Glomerular endothelial cell (primary cell): Measurements from ENCODE around the gene CDC25C. TPM values are rescaled to one million over a fixed set of nuclear protein-coding genes. Genes with fewer than 3 reads are reported as not detected.
"Not testable (repeated sequence)": the region's sequence is repeated elsewhere in the genome, so short reads cannot be mapped to it uniquely, and the experiment has no call there.

Source experiments
- DNase-seq: peaks from one replicate; pipeline ENCODE4 v3.0.0-alpha.2; 2011; ENCODE audit warnings: low read depth, low spot score; ENCODE audit errors: extremely low read depth
- total RNA-seq: library from RNA; depleted of rRNA; stranded (reverse); fragments of >200 nt; gene quantifications from 2 replicates; pipeline ENCODE4 v1.2.3, GENCODE V29; 2015

CDC25C gene
- total RNA-seq, 1 donor from 2014 or later = 2.9 TPM

DNA sequence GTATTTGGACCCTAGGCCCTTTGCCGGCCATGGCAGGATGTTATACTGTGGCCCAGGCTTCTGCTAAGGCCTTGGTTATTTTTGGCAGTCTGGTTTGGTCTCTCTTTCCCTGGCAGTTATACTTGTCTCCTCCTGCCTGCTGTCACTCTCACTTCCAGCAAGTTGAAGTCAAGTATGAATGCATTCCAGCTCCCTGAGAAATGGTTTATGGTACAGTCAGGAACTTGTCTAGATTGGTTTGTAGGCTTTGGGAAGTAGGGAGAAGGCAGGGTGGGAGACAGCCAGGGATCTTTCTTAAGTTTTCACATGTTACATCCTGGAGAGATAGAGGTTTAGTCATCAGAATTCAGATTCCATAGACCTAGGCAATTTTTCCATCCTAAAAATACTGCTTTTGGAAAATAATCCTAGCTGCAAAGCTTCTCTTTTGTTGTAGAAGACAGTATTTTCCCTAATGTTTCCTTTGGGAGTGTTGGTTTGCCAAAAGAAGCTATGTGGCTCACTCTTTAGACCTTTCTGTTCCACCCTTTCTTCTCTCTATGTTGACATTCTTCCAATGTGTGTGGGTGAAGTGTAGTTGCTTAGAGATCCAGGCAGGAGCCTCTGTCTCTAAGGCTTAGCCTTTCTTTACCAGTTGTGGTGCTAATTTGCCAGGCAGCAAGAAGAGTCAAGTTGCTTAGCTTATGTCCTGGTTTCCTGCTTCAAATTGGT is 18.4 kb upstream of the CDC25C start:
- DNase-seq = no peak

DNA sequence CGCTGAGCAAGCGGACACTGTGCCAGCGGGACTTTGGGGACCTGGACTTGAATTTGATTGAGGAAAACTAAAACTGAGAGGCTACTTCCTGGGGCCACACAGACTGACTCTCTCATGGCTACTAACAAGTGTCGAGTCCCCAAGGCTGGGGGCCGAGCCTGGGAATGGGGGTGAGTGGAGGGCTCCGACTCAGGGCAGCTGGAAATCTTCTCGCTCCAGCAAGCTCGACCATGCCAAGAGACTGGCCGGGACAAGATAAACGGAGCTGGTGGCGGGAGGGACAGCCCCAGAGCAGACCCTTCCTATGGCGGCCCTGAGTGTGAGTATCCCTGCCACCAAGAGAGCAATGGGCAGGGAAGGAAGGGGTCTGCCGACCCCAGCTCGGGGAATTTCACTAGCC is 15.3 kb upstream of the CDC25C start:
- DNase-seq = no peak

DNA sequence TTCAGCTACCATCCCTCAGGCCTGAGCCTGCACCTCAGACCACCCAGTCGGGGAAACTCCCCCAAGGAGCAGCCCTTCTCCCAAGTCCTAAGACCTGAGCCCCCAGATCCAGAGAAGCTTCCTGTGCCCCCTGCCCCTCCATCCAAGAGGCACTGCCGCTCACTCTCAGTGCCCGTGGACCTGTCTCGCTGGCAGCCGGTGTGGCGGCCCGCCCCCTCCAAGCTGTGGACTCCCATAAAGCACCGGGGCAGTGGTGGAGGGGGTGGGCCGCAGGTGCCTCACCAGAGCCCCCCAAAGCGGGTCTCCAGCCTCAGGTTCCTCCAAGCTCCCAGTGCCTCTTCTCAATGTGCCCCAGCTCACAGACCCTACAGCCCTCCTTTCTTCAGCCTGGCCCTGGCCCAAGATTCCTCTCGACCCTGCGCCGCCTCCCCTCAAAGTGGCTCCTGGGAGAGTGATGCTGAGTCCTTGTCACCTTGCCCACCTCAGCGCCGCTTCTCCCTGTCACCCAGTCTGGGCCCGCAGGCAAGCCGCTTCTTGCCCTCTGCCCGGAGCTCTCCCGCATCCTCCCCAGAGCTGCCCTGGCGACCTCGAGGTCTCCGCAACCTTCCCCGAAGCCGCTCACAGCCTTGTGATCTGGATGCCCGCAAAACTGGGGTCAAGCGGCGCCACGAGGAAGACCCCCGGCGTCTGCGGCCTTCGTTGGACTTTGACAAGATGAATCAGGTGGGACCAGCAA is 13.5 kb upstream of the CDC25C start:
- DNase-seq = no peak

DNA sequence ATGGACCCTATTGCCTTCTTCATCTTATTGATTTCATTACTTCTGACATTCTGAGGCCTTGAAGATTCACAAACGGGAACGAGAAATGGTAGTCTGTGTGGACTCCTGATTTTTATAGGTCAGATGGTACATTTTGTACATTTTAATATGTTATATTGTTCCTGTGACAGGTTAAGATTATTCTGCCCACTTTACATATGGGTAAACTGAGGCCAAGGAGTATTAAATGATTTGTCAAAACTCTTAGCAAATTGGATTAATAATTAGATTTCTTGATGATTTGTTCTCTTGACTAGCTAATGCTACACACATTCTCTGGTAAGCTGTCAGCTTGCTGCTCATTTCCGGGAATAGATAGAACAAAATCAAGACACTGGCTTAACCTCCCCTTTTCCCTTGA is 8.4 kb upstream of the CDC25C start:
- DNase-seq = no peak

DNA sequence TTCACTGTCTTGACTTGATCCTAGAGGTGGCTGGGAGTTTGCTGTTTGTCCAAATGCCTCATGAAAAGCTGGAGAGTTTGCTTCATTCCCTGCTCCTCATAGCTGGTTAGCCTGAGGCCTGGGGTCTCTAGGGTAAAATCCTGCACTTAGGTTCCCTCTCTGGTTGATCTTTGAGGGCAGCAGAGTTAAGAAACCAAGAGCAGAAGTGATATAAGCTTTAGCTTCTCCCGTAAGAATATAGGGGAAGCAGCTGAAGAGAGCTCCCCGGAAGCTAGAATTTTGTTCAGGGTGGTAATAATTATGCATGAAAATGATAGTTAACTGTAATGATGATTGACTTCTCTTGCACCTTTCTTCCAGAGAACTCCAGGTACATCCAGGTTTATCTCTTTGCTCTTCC is 7.9 kb upstream of the CDC25C start:
- DNase-seq = no peak

DNA sequence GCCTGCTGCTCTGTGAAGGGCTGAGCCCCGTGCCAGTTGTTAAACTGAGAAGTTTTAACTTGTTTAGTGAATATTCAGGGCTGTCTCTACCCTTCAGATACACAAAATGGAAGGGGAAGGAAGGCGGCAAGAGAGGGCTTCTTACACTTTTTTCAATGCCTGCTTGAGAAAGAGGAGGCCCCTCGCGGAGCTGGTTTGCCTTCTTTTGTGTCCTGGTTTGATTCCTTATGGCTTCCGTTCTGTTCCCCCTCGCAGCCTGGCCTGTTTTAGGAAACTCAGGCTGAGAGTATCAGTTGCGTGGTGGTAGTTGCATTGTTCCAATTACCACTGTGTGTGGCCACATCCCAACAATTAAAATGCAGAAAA is 7.5 kb upstream of the CDC25C start:
- DNase-seq = no peak

DNA sequence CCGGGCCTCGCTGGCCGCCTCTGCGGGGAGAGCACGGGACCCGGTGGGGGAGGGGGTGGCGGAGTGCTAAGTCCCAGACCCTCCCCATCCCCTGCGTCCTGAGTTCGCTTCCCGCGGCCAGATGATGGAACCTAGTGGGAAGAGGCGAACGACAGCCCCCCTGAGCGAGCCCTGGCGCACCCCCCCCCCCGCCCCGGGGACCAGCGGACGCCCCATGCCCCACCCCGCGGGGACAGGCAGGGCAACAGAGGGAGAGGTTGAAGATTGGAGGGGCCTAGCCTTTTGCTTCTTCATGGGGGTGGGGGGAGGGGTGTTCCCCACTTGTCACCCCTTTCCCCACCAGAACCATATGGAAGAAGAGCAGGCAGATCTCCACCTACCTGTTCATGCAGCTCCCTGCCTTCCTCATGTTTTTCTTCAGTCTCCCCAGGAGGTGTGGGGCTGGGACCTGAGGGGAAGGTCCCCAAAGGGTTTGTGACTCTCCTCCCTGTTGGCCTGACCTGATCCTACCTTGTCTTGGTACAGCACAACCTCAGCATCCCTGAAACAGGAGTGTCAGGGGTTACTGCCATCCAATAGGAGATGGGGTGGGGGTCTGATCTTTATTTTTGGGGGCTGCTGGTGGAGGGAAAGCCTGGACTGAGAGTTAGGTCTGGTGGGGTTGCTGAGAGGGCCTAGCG is 6.9 kb upstream of the CDC25C start:
- no peak for DNase-seq

DNA sequence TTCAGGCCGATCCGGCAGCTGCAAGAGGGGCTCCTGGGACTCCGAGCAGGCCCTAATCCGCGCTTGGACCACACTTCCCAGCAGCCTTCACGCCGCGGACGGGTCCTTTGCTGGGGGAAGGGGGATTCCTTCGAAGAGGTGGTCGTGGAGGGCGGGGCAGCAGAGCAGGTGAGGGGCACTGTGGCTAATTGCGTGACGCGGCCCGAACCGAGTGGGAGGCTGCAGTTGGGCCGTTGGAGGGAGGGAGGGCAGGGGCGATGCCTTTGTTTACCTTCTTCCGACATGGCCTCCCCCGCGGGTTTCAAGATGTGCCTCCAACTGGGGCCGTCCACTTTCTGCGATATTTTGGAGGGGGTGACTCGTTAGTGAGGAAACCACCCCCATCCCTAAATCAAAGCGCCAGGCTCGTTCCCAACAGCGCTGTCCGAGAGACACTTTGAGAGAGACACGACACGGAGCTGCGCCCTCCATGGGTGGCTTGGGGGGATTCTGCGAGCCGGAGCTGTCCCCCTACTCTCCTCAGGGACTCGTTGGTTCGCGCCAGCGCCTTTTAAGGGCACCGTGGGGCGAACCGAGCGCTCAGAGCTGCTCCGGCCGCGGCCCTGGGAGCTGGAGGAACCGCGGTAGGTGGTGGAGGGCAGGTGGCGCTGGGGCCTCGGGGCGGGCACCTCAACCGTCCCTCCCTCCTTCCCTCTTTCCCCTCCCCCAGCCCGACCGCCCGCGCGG is 6.2 kb upstream of the CDC25C start, which contains the start of gene FAM53C:
TSS of gene FAM53C (plus strand) at position 582 of the 726 bp plus-strand sequence. CDS start 3,070 bp downstream, outside the sequence.
- peak; percentile 70 for DNase-seq

DNA sequence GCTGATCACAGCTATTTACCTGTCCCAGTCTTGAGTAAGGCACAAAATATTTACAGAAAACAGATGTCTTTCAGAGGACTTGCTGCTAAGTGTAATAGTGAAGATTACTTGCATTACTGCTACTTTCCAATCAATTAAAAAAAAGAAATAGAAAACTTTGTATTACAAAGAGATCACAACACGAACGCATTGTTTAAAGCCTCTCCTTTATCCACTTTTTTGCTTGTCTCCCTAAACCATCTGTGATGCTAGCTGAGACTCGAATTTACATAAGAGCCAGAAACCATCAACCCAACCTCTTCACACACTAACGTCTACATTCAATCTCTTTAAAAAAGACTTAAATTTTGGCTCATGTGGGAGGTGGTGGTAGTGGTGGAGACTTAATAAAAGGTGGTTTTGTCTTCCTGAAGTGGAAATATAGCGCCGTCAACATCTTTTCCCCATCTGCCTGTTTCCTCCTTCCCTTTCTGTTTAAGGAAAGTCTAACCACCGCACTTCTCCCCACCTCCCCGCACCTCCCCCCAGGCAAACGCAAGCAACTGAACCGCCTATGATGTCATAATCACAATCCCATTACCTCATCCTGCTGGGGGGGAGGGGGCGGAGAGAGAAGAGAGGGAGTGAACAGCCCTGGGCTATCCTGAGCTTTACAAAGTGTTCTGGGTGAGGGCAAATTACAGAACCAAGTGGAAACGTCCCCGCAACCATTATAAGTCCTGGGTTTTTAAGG is 5.5 kb upstream of the CDC25C start:
- DNase-seq = no peak

DNA sequence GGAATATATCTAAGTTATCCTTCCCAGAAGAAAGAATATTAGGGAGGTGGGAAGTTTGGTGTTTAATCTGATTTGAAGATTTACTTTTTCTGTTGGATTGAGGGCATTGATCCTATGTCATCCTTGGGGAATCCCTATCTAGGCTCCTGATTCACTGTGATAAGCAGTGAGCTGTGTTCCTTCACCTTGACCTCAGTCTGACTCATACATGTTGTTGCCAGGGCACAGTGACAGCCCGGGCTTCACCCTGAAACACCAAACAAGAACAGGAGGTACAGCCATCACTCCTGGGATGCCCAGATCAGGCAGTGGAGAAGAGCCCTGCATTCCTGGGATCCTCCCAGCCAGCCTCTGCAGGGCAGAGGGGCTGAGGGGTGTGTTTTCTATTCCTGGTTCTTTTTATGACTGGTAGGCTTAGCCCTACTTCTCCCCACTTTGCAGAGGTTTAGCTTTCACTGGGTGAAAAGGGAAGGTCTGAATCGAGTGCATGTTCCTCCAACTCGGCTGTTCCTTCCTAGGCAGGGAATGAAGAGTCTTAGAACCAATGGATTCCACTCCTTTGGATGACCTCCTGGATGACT is 3.4 kb upstream of the CDC25C start:
- no peak for DNase-seq

DNA sequence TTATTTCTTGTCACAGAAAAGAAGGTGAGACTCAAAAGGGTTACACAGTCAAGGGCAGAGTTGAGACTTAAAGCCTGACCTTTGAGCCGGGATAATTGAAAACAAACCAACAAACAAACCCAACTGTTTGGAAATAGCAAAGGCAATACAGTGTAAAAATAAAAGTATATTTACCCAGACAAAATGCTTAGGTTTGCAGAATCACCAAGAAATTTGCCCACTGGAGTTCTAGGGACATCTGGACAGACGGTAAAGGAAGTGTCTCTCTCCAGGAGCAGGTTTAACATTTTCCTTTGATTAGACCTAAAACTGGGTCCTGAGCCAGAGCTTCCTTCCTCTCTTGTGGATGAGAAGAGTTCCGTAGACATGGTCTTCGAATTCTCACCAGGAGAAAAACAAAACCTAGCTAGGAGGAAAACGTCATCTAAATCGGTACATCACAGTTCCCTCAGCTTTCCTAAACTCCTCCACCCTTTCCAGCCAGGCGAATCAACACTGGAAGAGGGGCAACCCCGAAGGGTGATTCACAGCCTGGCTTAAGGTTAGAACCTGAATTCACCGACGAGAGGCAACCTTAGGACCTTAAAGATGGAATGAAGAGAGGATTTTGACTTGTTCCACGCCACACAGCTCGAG is 673 bp downstream of the CDC25C start:
- no peak for DNase-seq

DNA sequence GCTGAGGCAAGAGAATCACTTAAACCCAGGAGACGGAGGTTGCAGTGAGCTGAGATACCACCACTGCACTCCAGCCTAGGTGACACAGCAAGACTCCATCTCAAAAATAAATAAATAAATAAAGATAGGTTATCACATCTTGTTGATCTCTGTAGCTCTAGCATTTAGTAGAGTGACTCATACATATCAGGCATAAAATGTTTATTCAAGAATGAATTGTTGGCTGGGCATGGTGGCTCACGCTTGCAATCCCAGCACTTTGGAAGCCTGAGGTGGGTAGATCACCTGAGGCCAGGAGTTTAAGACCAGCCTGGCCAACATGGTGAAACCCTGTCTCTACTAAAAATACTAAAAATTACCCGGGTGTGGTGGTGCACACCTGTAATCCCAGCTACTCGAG is 13.4 kb downstream of the CDC25C start:
- DNase-seq = not testable (repeated sequence)

DNA sequence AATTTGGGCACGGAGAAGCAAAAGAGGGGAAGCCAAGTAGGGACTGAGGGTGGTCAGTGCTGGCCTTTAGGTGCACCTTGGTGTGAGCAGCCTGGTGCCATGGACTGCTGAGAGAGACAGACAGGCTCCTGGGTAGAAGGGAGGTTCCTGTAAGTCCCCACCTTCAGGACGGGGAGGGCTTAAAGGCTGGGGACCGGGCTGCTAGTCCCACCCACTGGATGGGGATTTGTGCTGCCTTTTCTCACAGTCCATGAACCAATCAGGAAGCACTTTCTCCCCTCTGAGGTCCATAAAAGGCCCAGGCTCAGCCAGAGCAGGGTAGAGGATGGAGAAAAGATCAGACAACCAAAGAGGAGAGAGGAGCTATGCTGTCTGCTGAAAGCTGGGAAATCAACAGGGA is 15.2 kb downstream of the CDC25C start:
- DNase-seq = no peak

DNA sequence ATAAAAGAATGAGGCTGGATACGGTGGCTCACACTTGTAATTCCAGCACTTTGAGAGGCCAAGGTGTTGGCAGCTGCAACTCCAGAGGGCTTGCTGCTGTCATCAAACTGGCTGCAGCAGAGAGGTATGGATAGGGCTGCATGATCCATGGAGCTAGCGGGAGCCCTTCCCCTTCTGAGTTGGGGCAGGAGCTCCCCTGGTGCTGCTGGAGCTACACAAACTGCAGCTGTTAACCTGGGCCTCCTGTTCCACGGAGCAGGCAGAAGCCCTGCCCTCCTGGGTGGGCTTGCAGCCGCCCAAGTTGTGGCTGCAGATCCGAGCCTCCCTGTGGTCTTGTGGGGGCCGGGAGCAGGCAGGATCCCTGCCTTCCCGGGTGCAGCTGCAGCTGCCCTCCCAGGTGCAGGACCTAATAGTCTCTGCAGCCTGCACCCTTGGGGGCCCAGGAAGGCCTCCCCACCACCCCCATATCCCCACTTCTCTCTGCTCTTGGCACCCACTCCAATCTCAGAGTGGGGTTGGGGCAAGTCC is 15.8 kb downstream of the CDC25C start:
- DNase-seq = no peak

DNA sequence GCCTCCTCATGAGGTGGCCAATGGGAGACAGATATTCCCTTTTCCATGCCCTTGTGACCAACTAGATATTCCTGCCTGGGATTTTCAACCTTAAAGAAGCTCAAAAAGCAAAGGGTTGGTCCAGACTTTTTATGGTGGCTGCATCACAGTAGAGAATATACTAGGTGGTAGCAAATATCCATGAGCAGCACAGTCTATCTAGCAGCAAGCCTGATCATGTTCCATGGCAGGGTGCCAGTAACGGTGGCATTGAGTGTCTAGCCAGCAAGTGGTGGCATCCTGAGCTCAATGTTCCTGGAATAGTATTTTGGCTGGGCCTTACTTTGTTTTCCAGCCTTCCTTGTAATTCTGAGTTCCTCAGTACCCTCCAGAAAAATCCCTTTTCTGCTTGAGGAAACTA is 25.8 kb downstream of the CDC25C start:
- no peak for DNase-seq

DNA sequence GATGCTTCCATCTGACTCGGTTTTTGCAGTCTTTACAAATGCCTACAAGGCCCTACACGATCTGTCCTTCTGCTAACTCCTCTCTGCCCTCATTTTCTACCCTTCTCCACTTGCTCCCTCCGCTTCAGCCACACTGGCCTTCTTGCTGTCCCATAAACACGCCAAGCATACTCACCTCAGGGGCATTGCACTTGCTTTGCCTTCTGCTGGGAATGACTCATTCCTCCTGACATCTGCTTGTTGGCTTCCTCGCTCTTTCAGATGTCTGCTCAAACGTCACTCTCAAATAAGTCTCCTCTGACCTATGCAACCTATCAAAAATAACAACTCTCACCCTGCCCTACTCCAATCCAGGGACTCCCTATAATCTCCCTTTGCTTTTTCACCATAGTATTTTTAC is 28.2 kb downstream of the CDC25C start:
- DNase-seq = no peak

DNA sequence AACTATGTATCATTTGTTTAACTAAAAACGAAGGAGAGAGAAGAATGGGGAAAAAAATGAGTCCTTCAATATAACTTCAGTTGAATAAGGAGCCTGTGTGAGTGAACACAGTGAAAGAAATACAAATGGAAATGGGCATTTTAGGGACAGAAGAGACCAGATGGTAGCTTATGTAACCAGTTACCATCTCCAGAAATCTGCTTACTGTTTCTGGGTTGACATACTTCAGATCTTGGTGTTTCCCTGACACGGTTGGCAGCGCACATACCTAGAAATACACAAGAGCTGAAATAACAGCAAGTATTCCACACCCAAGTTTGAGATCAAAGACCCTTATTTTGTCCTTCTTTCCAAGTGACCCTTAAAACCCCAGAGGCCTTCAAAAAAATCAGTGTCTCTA is 42.3 kb downstream of the CDC25C start:
- no peak for DNase-seq

DNA sequence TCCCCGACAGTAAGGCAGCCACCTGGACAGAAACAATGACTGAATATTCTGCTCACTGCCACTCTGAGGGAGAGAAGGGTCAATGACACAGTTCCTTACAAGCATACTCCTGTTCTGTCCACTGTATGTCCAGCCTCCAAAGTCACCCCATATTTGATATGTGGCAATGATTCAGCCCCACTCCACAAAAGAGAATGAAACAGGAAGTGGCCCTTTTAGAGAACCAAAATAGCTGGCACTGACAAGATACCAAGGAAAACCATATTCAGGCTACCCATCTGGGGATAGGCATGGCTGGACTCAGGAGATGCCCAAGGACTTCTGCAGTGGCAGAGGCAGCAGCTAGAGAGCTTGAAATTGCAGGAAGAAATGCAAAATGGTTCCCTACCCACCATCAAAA is 44.4 kb downstream of the CDC25C start:
- no peak for DNase-seq

DNA sequence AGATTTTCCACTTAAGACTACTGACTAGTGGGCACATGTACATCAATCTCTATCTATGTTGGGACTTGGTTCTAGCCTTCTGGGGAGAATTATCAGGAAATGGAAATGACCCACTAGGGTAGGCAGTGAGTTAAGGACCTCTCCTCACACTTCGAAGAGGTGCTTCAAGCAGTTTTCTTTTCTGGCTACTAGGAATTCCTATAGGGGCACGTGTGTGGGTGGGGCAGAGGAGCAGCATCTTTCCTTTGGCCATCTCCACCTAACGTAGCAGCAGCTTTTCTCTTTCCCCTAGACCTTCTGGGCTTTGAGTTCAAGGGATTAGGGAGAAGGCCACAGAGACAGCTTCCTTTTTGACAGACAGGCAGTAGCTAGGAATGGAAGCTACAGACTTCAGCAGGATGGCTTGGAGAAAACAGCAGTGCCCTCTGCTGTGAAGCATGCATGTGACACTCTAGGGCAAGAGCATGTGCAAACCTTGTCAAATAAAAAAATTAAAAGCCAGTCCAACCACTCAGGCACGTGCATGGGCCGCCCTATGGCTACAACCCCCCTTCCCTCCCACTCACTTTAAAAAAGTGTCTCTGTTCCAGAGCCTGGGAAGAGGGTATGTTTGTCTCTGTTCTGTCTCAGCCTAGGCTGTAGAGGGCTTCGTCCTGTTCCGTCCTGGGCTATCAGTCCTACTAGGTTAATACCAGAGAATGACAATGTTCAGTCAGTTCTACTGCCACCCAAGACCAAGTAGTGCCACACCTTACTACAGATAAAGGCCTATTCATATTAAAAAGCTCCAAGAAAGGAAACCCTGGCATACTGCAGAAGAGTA is 48.5 kb downstream of the CDC25C start:
- peak; percentile 10 for DNase-seq
